ENCODE data around the gene CEMP1.

- TF ChIP-seq CTCF (IDR thresholded peaks at IDR 0.05) (no peak), POLR2AphosphoS5 (IDR thresholded peaks at IDR 0.05) (no peak), POLR2A (IDR thresholded peaks at IDR 0.05) (no peak)
Measured at GRCh38 chr16:2508722-2509400, 22.3 kb downstream of the CEMP1 start.

Measured in suprapubic skin (tissue), 4 donors.